CD14-positive monocyte (primary cell): ENCODE measurements around the gene FBLIM1. TPM values are rescaled to one million over a fixed set of nuclear protein-coding genes. Genes with fewer than 3 reads are reported as not detected.

ENCODE experiments used
- DNase-seq, 3 donors: peaks; one replicate each; pipeline ENCODE4 v3.0.0-alpha.2; 2011 to 2022
- H2AFZ ChIP-seq: 2 replicates; pipeline ENCODE4 v1.6.0; 2012; ENCODE audit warnings: mild to moderate bottlenecking, low read depth, low read length, inconsistent platforms; ENCODE audit not compliant: insufficient read depth, poor library complexity, severe bottlenecking
- H3K27ac ChIP-seq, 2 donors: 1 replicate in 1 of 2; 2 replicates in 1 of 2; pipeline ENCODE4 v1.5.1; 2012 to 2013; ENCODE audit warnings: low read length in 2 of 2, control low read depth in 1 of 2, inconsistent platforms in 1 of 2, low read depth in 1 of 2, mild to moderate bottlenecking in 1 of 2
- H3K27me3 ChIP-seq, 2 donors: one replicate each; pipeline versions ENCODE4 v1.6.0 to v1.6.1; 2011 to 2013; ENCODE audit warnings: low read length in 2 of 2; ENCODE audit not compliant: control insufficient read depth in 2 of 2, insufficient read depth in 2 of 2
- H3K36me3 ChIP-seq, 2 donors: replicated peaks in 1 of 2; 1 replicate in 1 of 2; 2 replicates in 1 of 2; pipeline versions ENCODE4 v1.5.1 to v1.6.1; 2012 to 2013; ENCODE audit warnings: low read length in 2 of 2, control low read depth in 1 of 2, inconsistent platforms in 1 of 2, mild to moderate bottlenecking in 1 of 2; ENCODE audit not compliant: insufficient read depth in 2 of 2, control insufficient read depth in 1 of 2
- H3K4me1 ChIP-seq, 2 donors: 1 replicate in 1 of 2; 2 replicates in 1 of 2; pipeline versions ENCODE4 v1.5.1 to v1.6.1; 2012 to 2013; ENCODE audit warnings: low read length in 2 of 2, control low read depth in 1 of 2, inconsistent platforms in 1 of 2, mild to moderate bottlenecking in 1 of 2, moderate library complexity in 1 of 2; ENCODE audit not compliant: insufficient read depth in 2 of 2, control insufficient read depth in 1 of 2
- H3K4me2 ChIP-seq: replicated peaks from 2 replicates; pipeline ENCODE3; 2012; ENCODE audit warnings: low read length, moderate library complexity, mild to moderate bottlenecking; ENCODE audit not compliant: poor library complexity, severe bottlenecking; ENCODE audit errors: extremely low read depth
- H3K4me3 ChIP-seq, 3 experiments: fragments of 200-600 bp in 1 of 3; sonication (generic) in 1 of 3; replicated peaks in 1 of 3; 1 replicate in 2 of 3; 2 replicates in 1 of 3; pipeline ENCODE4 v1.5.1; 2011 to 2013; ENCODE audit warnings: low read length in 3 of 3, mild to moderate bottlenecking in 3 of 3, control low read depth in 2 of 3, low read depth in 2 of 3, inconsistent platforms in 1 of 3, moderate library complexity in 1 of 3
- H3K79me2 ChIP-seq: 2 replicates; pipeline ENCODE4 v1.6.0; 2012; ENCODE audit warnings: mild to moderate bottlenecking, control low read depth, inconsistent platforms, low read length, moderate library complexity; ENCODE audit not compliant: insufficient read depth
- H3K9ac ChIP-seq: 2 replicates; pipeline ENCODE4 v1.6.0; 2017; ENCODE audit warnings: low read length, mild to moderate bottlenecking; ENCODE audit not compliant: insufficient read depth, poor library complexity, severe bottlenecking
- H3K9me3 ChIP-seq, 2 donors: replicated peaks in 1 of 2; 1 replicate in 1 of 2; 2 replicates in 1 of 2; pipeline versions ENCODE4 v1.5.1 to v1.6.1; 2012 to 2013; ENCODE audit warnings: low read length in 2 of 2, control low read depth in 1 of 2; ENCODE audit not compliant: control insufficient read depth in 1 of 2, insufficient read depth in 1 of 2
- H4K20me1 ChIP-seq: 2 replicates; pipeline ENCODE4 v1.6.0; 2012; ENCODE audit warnings: mild to moderate bottlenecking, low read length, control low read depth, moderate library complexity; ENCODE audit not compliant: insufficient read depth
- H3K27ac Mint-ChIP-seq, 7 donors: one replicate each; pipeline ENCODE4 v1.8.0; 2020; ENCODE audit warnings: mild to moderate bottlenecking in 7 of 7, mixed read lengths in 7 of 7, moderate library complexity in 6 of 7, inconsistent platforms in 2 of 7
- H3K27me3 Mint-ChIP-seq, 3 donors: one replicate each; pipeline ENCODE4 v1.8.0; 2021 to 2022; ENCODE audit warnings: low read depth in 3 of 3, mild to moderate bottlenecking in 3 of 3, mixed read lengths in 3 of 3, moderate library complexity in 3 of 3, inconsistent platforms in 1 of 3
- H3K36me3 Mint-ChIP-seq, 2 donors: one replicate each; pipeline ENCODE4 v1.8.0; 2020; ENCODE audit warnings: mixed read lengths in 2 of 2, inconsistent platforms in 1 of 2, mild to moderate bottlenecking in 1 of 2
- H3K4me1 Mint-ChIP-seq: one replicate; pipeline ENCODE4 v1.8.0; 2020; ENCODE audit warnings: mild to moderate bottlenecking, mixed read lengths
- H3K4me3 Mint-ChIP-seq, 2 donors: one replicate each; pipeline ENCODE4 v1.8.0; 2020; ENCODE audit warnings: mild to moderate bottlenecking in 2 of 2, mixed read lengths in 2 of 2, moderate library complexity in 1 of 2
- H3K9me3 Mint-ChIP-seq, 7 donors: one replicate each; pipeline ENCODE4 v1.8.0; 2020 to 2022; ENCODE audit warnings: mixed read lengths in 7 of 7, mild to moderate bottlenecking in 6 of 7, moderate library complexity in 6 of 7, inconsistent platforms in 2 of 7
- WGBS: methylation state at CpG from one replicate; pipeline ENCODE4 v1.1.5; 2013; ENCODE audit warnings: missing lambda C conversion rate; ENCODE audit not compliant: insufficient coverage; 5-methylcytosine and 5-hydroxymethylcytosine counted together
- intact Hi-C, 2 donors: fragments of 100-400 bp; cut with micrococcal nuclease; formaldehyde crosslinking; loops; one replicate each; pipeline versions ENCODE4 v1.15.0 to v1.15.1; 2023
- polyA plus RNA-seq, 3 donors: library from polyadenylated mRNA; depleted of rRNA in 1 of 3; unstranded in 2 of 3; stranded (reverse) in 1 of 3; fragments of 300-500 nt in 2 of 3; fragments of >200 nt in 1 of 3; fragmentation: Illumina TruSeq in 2 of 3; gene quantifications; 1 replicate in 2 of 3; 2 replicates in 1 of 3; pipeline ENCODE4 v1.2.3, GENCODE V29; 2012 to 2021
- TF ChIP-seq, protein P1 (sequence below): fragments of 200-600 bp; IDR thresholded peaks from one replicate; pipeline ENCODE4 v1.8.0; 2022; ENCODE audit warnings: antibody characterized with exemption, mild to moderate bottlenecking

The FBLIM1 gene
- polyA plus RNA-seq, 3 donors, result not detected

DNA sequence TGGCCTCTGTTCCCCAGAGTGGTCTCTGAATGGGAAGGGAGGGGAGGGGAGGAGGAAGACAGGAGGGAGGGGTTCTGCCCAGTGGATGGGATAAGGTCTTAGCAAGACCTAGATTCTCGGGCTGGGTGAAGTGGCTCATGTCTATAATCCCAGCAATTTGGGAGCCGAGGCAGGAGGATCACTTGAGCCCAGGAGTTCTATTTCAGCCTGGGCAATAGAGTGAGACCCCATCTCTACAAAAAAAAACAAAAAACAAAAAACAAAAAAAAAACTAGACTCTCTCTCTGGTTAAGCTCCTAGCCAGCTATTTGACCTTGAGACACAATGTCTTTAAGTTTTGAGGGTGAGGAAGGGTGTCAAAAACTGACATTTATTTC lies 37.5 kb downstream of the FBLIM1 start:
- Histone ChIP-seq H3K36me3 (no peaks in the 10 kb centered on the region), H3K27ac (no peak overlapping the region), H3K9me3 (no peaks in the 10 kb centered on the region), H4K20me1 (no peaks in the 10 kb centered on the region), H3K9ac (no peak overlapping the region), H3K79me2 (no peaks in the 10 kb centered on the region), H3K4me1 (no peaks in the 10 kb centered on the region), H3K4me2 (no peak overlapping the region), H2AFZ (no peak overlapping the region), H3K4me3 (no peak overlapping the region), H3K27me3 (no peaks in the 10 kb centered on the region)
- intact Hi-C loops, result loop anchor here in 1 of 2 donors (10.0 kb wide), 1 partner anchor 259 kb away; no protein-coding TSS in a partner anchor
- H3K27me3 Mint-ChIP-seq, result peaks cover 11 to 30% (median 13%) of the 10 kb centered on the region in 3 donors
- TF ChIP-seq, protein P1, sequence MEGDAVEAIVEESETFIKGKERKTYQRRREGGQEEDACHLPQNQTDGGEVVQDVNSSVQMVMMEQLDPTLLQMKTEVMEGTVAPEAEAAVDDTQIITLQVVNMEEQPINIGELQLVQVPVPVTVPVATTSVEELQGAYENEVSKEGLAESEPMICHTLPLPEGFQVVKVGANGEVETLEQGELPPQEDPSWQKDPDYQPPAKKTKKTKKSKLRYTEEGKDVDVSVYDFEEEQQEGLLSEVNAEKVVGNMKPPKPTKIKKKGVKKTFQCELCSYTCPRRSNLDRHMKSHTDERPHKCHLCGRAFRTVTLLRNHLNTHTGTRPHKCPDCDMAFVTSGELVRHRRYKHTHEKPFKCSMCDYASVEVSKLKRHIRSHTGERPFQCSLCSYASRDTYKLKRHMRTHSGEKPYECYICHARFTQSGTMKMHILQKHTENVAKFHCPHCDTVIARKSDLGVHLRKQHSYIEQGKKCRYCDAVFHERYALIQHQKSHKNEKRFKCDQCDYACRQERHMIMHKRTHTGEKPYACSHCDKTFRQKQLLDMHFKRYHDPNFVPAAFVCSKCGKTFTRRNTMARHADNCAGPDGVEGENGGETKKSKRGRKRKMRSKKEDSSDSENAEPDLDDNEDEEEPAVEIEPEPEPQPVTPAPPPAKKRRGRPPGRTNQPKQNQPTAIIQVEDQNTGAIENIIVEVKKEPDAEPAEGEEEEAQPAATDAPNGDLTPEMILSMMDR, result no peak
- H3K4me3 Mint-ChIP-seq, result no peak overlapping the region
- H3K36me3 Mint-ChIP-seq, result no peaks in the 10 kb centered on the region
- H3K4me1 Mint-ChIP-seq, result peaks cover 2% of the 10 kb centered on the region
- WGBS, result no CpG with 5 or more reads among the region's 2 CpGs
- DNase-seq, result no peak
- H3K9me3 Mint-ChIP-seq, result no peaks in the 10 kb centered on the region
- H3K27ac Mint-ChIP-seq, result peak overlapping the region in 1 of 7 donors; percentile 57

DNA sequence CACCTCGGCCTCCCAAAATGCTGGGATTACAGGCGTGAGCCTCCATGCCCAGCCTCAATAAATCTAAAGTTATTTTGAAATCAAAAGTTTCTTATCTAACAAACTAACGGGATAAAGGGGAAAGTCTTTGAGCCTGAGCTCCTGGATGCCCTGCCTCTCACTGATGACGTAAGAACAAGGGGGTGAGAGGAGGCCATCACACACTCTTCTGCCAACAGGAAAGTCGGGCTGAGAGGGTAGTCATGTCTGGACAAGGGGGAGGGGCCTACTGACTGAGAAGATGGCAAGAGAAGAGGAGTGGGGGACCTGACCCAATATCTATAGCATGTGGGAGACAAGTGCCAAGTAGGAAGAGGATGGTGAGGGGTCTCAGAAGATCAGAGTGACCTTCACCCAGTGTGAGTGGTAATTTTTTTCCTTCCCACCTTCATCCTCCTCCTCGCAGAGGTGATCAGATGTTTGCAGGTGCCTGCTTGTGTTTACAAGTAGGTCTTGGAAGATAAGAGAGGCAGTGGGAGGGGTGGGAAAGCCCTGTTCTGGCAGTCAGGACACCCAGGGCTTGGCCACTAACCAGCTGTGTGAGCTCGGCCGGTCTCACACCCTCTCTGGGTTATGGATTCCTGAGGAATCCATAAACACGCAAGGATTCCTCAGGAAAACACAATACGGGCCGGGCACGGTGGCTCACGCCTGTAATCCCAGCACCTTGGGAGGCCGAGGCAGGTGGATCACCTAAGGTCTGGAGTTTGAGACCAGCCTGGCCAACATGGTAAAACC lies 39.2 kb downstream of the FBLIM1 start:
- Histone ChIP-seq H3K9ac (no peak overlapping the region), H3K79me2 (no peaks in the 10 kb centered on the region), H3K27ac (no peak overlapping the region), H4K20me1 (no peaks in the 10 kb centered on the region), H2AFZ (no peak overlapping the region), H3K4me2 (no peak overlapping the region), H3K27me3 (peaks cover 0 to 4% of the 10 kb centered on the region in 2 donors), H3K4me3 (no peak overlapping the region), H3K4me1 (no peaks in the 10 kb centered on the region), H3K36me3 (no peaks in the 10 kb centered on the region), H3K9me3 (no peaks in the 10 kb centered on the region)
- Mint-ChIP-seq H3K4me3 (no peak overlapping the region), H3K27ac (no peak overlapping the region), H3K9me3 (no peaks in the 10 kb centered on the region), H3K36me3 (no peaks in the 10 kb centered on the region), H3K4me1 (no peaks in the 10 kb centered on the region), H3K27me3 (peaks cover 20 to 39% (median 23%) of the 10 kb centered on the region in 3 donors)
- DNase-seq, result no peak
- WGBS, result 94% methylated on average over 7 of the region's 14 CpGs
- TF ChIP-seq, protein P1, result no peak
- intact Hi-C loops, result loop anchor here in 1 of 2 donors (10.0 kb wide), 1 partner anchor 257 kb away; no protein-coding TSS in a partner anchor
